H1 (cell line): ENCODE measurements around the gene SLC24A3. TPM values are rescaled to one million over a fixed set of nuclear protein-coding genes. Genes with fewer than 3 reads are reported as not detected.

Experiments used
- FOSL1 ChIP-seq: IDR thresholded peaks from 2 replicates; pipeline ENCODE4 v1.6.1; 2011; ENCODE audit warnings: mild to moderate bottlenecking, low read depth, low read length, moderate library complexity; ENCODE audit not compliant: insufficient read depth
- MAFK ChIP-seq: IDR thresholded peaks from 2 replicates; pipeline ENCODE4 v1.6.1; 2012; ENCODE audit warnings: low read depth, mild to moderate bottlenecking, improper control_type of control experiment, low read length
- NANOG ChIP-seq: IDR thresholded peaks from 2 replicates; pipeline ENCODE4 v1.6.1; 2011; ENCODE audit warnings: low read length, low read depth, mild to moderate bottlenecking, inconsistent platforms; ENCODE audit not compliant: insufficient read depth, poor library complexity, severe bottlenecking
- PHF8 ChIP-seq: fragments of 200-600 bp; sonication (generic); conservative IDR thresholded peaks from 2 replicates; pipeline ENCODE4 v1.7.1; 2012; ENCODE audit warnings: low read depth, mild to moderate bottlenecking, inconsistent platforms, low read length, moderate library complexity
- polyA plus RNA-seq, 7 experiments: library from polyadenylated mRNA; depleted of rRNA in 3 of 7; stranded (reverse) in 5 of 7; unstranded in 2 of 7; fragments of >200 nt in 5 of 7; fragments of 200-250 nt in 2 of 7; gene quantifications; 1 replicate in 5 of 7; 2 replicates in 1 of 7; 4 replicates in 1 of 7; pipeline versions ENCODE4 v1.2.1 to v1.2.3, GENCODE V29; 2011 to 2013; ENCODE audit warnings: missing spikeins in 2 of 7, mixed read lengths in 2 of 7
- total RNA-seq: library from RNA; stranded (reverse); fragmentation: NEBNext Ultra II Directional; extraction: Animal tissue kit (Norgen Biotek cat#: 25700); gene quantifications from 2 replicates; pipeline ENCODE4 v1.2.1, GENCODE V29; 2021

SLC24A3 gene
- total and polyA plus RNA-seq, 2 of the 8 experiments (the other 6 are each of a cell fraction or from before 2014, with no cell fraction given): 4.5 to 6.3 TPM

DNA sequence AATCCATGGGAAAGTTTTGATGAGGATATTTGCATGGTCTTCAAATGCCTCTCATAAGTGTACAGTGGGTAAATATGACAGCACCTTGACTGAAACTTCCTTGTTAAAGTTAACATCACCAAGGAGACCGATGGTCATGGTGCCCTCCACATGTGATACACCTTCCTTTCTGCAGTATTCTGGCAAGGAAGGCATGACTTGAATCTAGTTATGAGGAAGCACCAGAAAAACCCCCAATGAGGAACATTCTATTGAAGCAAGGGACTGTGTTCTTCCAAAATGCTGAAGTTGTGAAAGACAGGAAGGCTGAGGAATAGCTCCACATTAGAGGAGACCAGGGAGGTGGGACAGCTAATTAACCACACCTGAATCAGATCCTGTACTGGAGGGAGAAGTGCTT lies 118.3 kb downstream of the SLC24A3 start (continued):
- TF ChIP-seq MAFK: no peak
- TF ChIP-seq FOSL1: no peak
- no peak for TF ChIP-seq NANOG
- TF ChIP-seq PHF8: no peak
